H1 (cell line): ENCODE measurements around the gene BABAM1.

Experiments used
- CHD2 ChIP-seq: IDR thresholded peaks from 2 replicates; pipeline ENCODE4 v1.6.1; 2012; ENCODE audit warnings: low read length, improper control_type of control experiment
- CREB1 ChIP-seq: IDR thresholded peaks from 2 replicates; pipeline ENCODE4 v1.6.1; 2012; ENCODE audit warnings: inconsistent platforms
- EGR1 ChIP-seq: IDR thresholded peaks from 2 replicates; pipeline ENCODE4 v1.6.1; 2011; ENCODE audit warnings: low read depth, low read length, borderline replicate concordance
- EZH2 ChIP-seq: fragments of 200-600 bp; sonication (generic); IDR thresholded peaks from 2 replicates; pipeline ENCODE4 v1.7.1; 2012; ENCODE audit warnings: low read depth, mild to moderate bottlenecking, moderate library complexity, low read length, inconsistent platforms; ENCODE audit not compliant: severe bottlenecking
- GTF2F1 ChIP-seq: IDR thresholded peaks from 2 replicates; pipeline ENCODE4 v1.6.1; 2012; ENCODE audit warnings: low read depth, low read length, improper control_type of control experiment, borderline replicate concordance
- HDAC6 ChIP-seq: IDR thresholded peaks from one replicate; pipeline ENCODE4 v1.7.1; 2012; ENCODE audit warnings: low read depth, mild to moderate bottlenecking, inconsistent platforms, low read length, moderate library complexity
- KDM1A ChIP-seq: fragments of 200-600, 300-600 bp; sonication (generic); IDR thresholded peaks from 2 replicates; pipeline ENCODE4 v1.7.1; 2016; ENCODE audit warnings: mild to moderate bottlenecking, low read length, borderline replicate concordance
- POLR2A ChIP-seq, 2 experiments: IDR thresholded peaks; 1 replicate in 1 of 2; 2 replicates in 1 of 2; pipeline ENCODE4 v1.6.1; 2011; ENCODE audit warnings: low read depth in 2 of 2, low read length in 2 of 2, mild to moderate bottlenecking in 2 of 2; ENCODE audit errors: control extremely low read depth in 1 of 2
- TF ChIP-seq, protein P1 (sequence below), 3 experiments: IDR thresholded peaks; 1 replicate in 2 of 3; 2 replicates in 1 of 3; pipeline versions ENCODE4 v1.5.1 to v1.6.1; 2011; ENCODE audit warnings: low read length in 3 of 3, mild to moderate bottlenecking in 3 of 3, inconsistent platforms in 2 of 3, low read depth in 1 of 3, moderate library complexity in 1 of 3; ENCODE audit not compliant: insufficient read depth in 1 of 3; ENCODE audit errors: control extremely low read depth in 1 of 3
- TF ChIP-seq, protein P2 (sequence below): IDR thresholded peaks from 2 replicates; pipeline ENCODE4 v1.6.1; 2011; ENCODE audit warnings: low read length, improper control_type of control experiment

DNA sequence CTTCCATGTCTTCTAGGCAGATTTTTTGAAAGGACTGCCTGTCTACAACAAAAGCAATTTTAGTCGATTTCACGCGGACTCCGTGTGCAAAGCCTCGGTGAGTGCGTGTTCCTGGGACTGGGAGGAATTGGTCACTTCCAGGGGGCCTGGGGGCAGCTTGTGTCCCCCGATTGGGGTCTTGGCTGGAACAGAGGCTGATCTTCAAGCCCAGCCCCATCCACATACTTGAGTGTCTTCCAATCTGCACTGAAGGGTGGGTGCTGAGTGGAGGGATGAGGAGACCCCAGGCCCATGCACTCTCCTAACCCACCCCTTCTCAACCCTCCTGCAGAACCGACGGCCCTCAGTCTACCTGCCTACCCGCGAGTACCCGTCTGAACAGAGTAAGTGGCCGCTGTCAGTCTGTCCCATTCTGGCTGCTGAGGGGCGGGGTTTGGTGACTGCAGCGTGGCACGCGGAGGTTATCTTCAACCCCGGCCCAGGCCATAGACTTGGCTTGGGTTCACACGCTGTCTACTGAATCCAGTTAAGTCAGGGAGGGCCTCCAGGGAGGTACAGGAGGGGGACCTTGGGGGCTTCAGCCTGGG lies 46.9 kb downstream of the BABAM1 start:
- TF ChIP-seq, protein P1, sequence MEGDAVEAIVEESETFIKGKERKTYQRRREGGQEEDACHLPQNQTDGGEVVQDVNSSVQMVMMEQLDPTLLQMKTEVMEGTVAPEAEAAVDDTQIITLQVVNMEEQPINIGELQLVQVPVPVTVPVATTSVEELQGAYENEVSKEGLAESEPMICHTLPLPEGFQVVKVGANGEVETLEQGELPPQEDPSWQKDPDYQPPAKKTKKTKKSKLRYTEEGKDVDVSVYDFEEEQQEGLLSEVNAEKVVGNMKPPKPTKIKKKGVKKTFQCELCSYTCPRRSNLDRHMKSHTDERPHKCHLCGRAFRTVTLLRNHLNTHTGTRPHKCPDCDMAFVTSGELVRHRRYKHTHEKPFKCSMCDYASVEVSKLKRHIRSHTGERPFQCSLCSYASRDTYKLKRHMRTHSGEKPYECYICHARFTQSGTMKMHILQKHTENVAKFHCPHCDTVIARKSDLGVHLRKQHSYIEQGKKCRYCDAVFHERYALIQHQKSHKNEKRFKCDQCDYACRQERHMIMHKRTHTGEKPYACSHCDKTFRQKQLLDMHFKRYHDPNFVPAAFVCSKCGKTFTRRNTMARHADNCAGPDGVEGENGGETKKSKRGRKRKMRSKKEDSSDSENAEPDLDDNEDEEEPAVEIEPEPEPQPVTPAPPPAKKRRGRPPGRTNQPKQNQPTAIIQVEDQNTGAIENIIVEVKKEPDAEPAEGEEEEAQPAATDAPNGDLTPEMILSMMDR (IDR thresholded peaks at IDR 0.05; ENCODE audit: control extremely low read depth in 1 of 3, insufficient read depth in 1 of 3, low read depth in 1 of 3, low read length in 3 of 3) = no peak
- no peak for TF ChIP-seq POLR2A (IDR thresholded peaks at IDR 0.05; ENCODE audit: control extremely low read depth in 1 of 2, low read depth in 2 of 2, low read length in 2 of 2)
- no peak for TF ChIP-seq HDAC6
- no peak for TF ChIP-seq CHD2
- no peak for TF ChIP-seq EZH2
- TF ChIP-seq GTF2F1 = no peak
- no peak for TF ChIP-seq EGR1
- no peak for TF ChIP-seq KDM1A
- TF ChIP-seq, protein P2, sequence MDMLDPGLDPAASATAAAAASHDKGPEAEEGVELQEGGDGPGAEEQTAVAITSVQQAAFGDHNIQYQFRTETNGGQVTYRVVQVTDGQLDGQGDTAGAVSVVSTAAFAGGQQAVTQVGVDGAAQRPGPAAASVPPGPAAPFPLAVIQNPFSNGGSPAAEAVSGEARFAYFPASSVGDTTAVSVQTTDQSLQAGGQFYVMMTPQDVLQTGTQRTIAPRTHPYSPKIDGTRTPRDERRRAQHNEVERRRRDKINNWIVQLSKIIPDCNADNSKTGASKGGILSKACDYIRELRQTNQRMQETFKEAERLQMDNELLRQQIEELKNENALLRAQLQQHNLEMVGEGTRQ = no peak
- TF ChIP-seq CREB1 = no peak
